H1 (cell line): Measurements from ENCODE around the gene MAML3. TPM values are rescaled to one million over a fixed set of nuclear protein-coding genes. Genes with fewer than 3 reads are reported as not detected.

ENCODE experiments used
- CTCF ChIA-PET: fragments of 300-600 bp; sonication (Branson Sonifier 250); formaldehyde crosslinking; loops from one replicate; lab custom pipeline; 2021; ENCODE audit not compliant: partially characterized antibody; lab: Charles Lee
- POLR2A ChIA-PET: fragments of 300-600 bp; sonication (Branson Sonifier 250); formaldehyde crosslinking; loops from one replicate; lab custom pipeline; 2021; ENCODE audit warnings: inconsistent platforms; ENCODE audit not compliant: partially characterized antibody; lab: Charles Lee
- DNase-seq, 2 experiments: peaks; one replicate each; pipeline versions ENCODE4 v3.0.0 to v3.0.0-alpha.2; 2010 to 2022; ENCODE audit warnings: low spot score in 2 of 2, low read depth in 1 of 2, mixed read lengths in 1 of 2
- FAIRE-seq: peaks from 2 replicates; lab custom pipeline; 2011; peaks lifted over from hg19 to GRCh38; lab: Jason Lieb, UNC
- H2AFZ ChIP-seq: 2 replicates; pipeline ENCODE4 v1.8.1; 2012; ENCODE audit warnings: low read length, inconsistent platforms
- H2AK5ac ChIP-seq: 2 replicates; pipeline ENCODE4 v1.6.1; 2013; ENCODE audit warnings: low read depth, low read length
- H2BK120ac ChIP-seq: replicated peaks from 2 replicates; pipeline ENCODE3; 2013; ENCODE audit warnings: low read depth, low read length, inconsistent platforms
- H2BK12ac ChIP-seq: 2 replicates; pipeline ENCODE4 v1.6.1; 2013; ENCODE audit warnings: low read depth, low read length
- H2BK15ac ChIP-seq: 2 replicates; pipeline ENCODE4 v1.6.1; 2013; ENCODE audit warnings: low read length
- H2BK20ac ChIP-seq: 2 replicates; pipeline ENCODE4 v1.6.1; 2013; ENCODE audit warnings: low read length
- H2BK5ac ChIP-seq: 2 replicates; pipeline ENCODE4 v1.6.1; 2013; ENCODE audit warnings: low read depth, low read length
- H3K14ac ChIP-seq: 2 replicates; pipeline ENCODE4 v1.6.1; 2013; ENCODE audit warnings: inconsistent platforms; ENCODE audit not compliant: insufficient read length
- H3K18ac ChIP-seq: 2 replicates; pipeline ENCODE4 v1.6.1; 2013; ENCODE audit warnings: low read length; ENCODE audit errors: extremely low read depth
- H3K23ac ChIP-seq: 2 replicates; pipeline ENCODE4 v1.6.1; 2013; ENCODE audit warnings: inconsistent platforms; ENCODE audit not compliant: insufficient read length
- H3K23me2 ChIP-seq: 2 replicates; pipeline ENCODE4 v1.6.1; 2013; ENCODE audit warnings: low read depth, low read length
- H3K27ac ChIP-seq: 2 replicates; pipeline ENCODE4 v1.6.1; 2011; ENCODE audit warnings: low read depth, low read length, inconsistent platforms
- H3K27me3 ChIP-seq, 4 experiments: replicated peaks in 1 of 4; 1 replicate in 1 of 4; 2 replicates in 3 of 4; pipeline versions ENCODE4 v1.6.1 to v1.8.1; 2011 to 2013; ENCODE audit warnings: low read length in 3 of 4, mild to moderate bottlenecking in 3 of 4, inconsistent platforms in 2 of 4, mixed read lengths in 2 of 4, moderate library complexity in 1 of 4; ENCODE audit not compliant: control insufficient read depth in 3 of 4, insufficient read depth in 3 of 4; ENCODE audit errors: extremely low read depth in 1 of 4
- H3K36me3 ChIP-seq, 4 experiments: 2 replicates each; pipeline versions ENCODE4 v1.6.1 to v1.8.1; 2011 to 2013; ENCODE audit warnings: mild to moderate bottlenecking in 4 of 4, low read length in 3 of 4, moderate library complexity in 2 of 4, control low read depth in 1 of 4, inconsistent platforms in 1 of 4; ENCODE audit not compliant: insufficient read depth in 4 of 4, control insufficient read depth in 2 of 4
- H3K4ac ChIP-seq: replicated peaks from 2 replicates; pipeline ENCODE3; 2013; ENCODE audit warnings: low read length, low read depth, mixed read lengths, inconsistent platforms; ENCODE audit not compliant: insufficient read length
- H3K4me1 ChIP-seq, 4 experiments: replicated peaks in 1 of 4; 1 replicate in 1 of 4; 2 replicates in 3 of 4; pipeline versions ENCODE4 v1.6.1 to v1.8.1; 2011 to 2013; ENCODE audit warnings: low read length in 3 of 4, inconsistent platforms in 2 of 4, mixed read lengths in 1 of 4; ENCODE audit not compliant: insufficient read depth in 4 of 4, control insufficient read depth in 3 of 4
- H3K4me2 ChIP-seq, 2 experiments: 2 replicates each; pipeline versions ENCODE4 v1.6.1 to v1.8.1; 2011 to 2013; ENCODE audit warnings: low read depth in 2 of 2, low read length in 2 of 2, control low read depth in 1 of 2, inconsistent platforms in 1 of 2, mild to moderate bottlenecking in 1 of 2; ENCODE audit not compliant: insufficient read depth in 1 of 2
- H3K4me3 ChIP-seq, 4 experiments: fragments of 200-600, 300-600 bp in 1 of 4; sonication (generic), shearing (Covaris generic), sonication (Bioruptor Twin) in 1 of 4; 2 replicates each; pipeline versions ENCODE4 v1.5.1 to v1.8.1; 2011 to 2016; ENCODE audit warnings: low read length in 4 of 4, low read depth in 3 of 4, control low read depth in 2 of 4, inconsistent platforms in 2 of 4, mild to moderate bottlenecking in 2 of 4, mixed read lengths in 1 of 4, moderate library complexity in 1 of 4; ENCODE audit not compliant: insufficient read depth in 2 of 4; ENCODE audit errors: extremely low read depth in 1 of 4
- H3K56ac ChIP-seq: replicated peaks from 2 replicates; pipeline ENCODE3; 2013; ENCODE audit warnings: low read depth, mild to moderate bottlenecking, mixed read lengths, low read length, inconsistent platforms; ENCODE audit not compliant: insufficient read length
- H3K79me1 ChIP-seq: 2 replicates; pipeline ENCODE4 v1.6.1; 2013; ENCODE audit warnings: low read depth, low read length, control low read depth
- H3K79me2 ChIP-seq, 2 experiments: 2 replicates each; pipeline versions ENCODE4 v1.6.1 to v1.8.1; 2012 to 2013; ENCODE audit warnings: low read length in 2 of 2, mild to moderate bottlenecking in 2 of 2, inconsistent platforms in 1 of 2; ENCODE audit not compliant: insufficient read depth in 2 of 2, control insufficient read depth in 1 of 2
- H3K9ac ChIP-seq, 4 experiments: replicated peaks in 1 of 4; 1 replicate in 1 of 4; 2 replicates in 3 of 4; pipeline versions ENCODE4 v1.6.1 to v1.8.1; 2011 to 2013; ENCODE audit warnings: low read depth in 3 of 4, low read length in 3 of 4, control low read depth in 2 of 4, mild to moderate bottlenecking in 2 of 4, moderate library complexity in 2 of 4, inconsistent platforms in 1 of 4; ENCODE audit errors: extremely low read depth in 1 of 4
- H3K9me3 ChIP-seq, 2 experiments: 2 replicates each; pipeline versions ENCODE4 v1.6.1 to v1.8.1; 2012 to 2013; ENCODE audit warnings: mild to moderate bottlenecking in 2 of 2, moderate library complexity in 2 of 2, control low read depth in 1 of 2, inconsistent platforms in 1 of 2, low read depth in 1 of 2, low read length in 1 of 2, mixed read lengths in 1 of 2; ENCODE audit not compliant: insufficient read depth in 2 of 2
- H4K20me1 ChIP-seq, 2 experiments: replicated peaks in 1 of 2; 2 replicates each; pipeline versions ENCODE3 to v1.8.1; 2011 to 2013; ENCODE audit warnings: inconsistent platforms in 2 of 2, low read length in 2 of 2, mild to moderate bottlenecking in 1 of 2; ENCODE audit not compliant: insufficient read depth in 2 of 2, control insufficient read depth in 1 of 2
- H4K5ac ChIP-seq: 2 replicates; pipeline ENCODE4 v1.6.1; 2013; ENCODE audit warnings: low read length, low read depth, mixed read lengths, inconsistent platforms; ENCODE audit not compliant: insufficient read length
- H4K8ac ChIP-seq: 2 replicates; pipeline ENCODE4 v1.8.0; 2013; ENCODE audit warnings: mild to moderate bottlenecking, moderate library complexity, low read length, inconsistent platforms; ENCODE audit not compliant: insufficient read depth; ENCODE audit errors: extremely low read depth
- H4K91ac ChIP-seq: replicated peaks from 2 replicates; pipeline ENCODE3; 2013; ENCODE audit warnings: low read length, mixed read lengths, inconsistent platforms; ENCODE audit not compliant: insufficient read length
- CEBPB ChIP-seq: IDR thresholded peaks from 2 replicates; pipeline ENCODE4 v1.6.1; 2012; ENCODE audit warnings: low read depth, low read length
- GABPA ChIP-seq: IDR thresholded peaks from 2 replicates; pipeline ENCODE4 v1.6.1; 2011; ENCODE audit warnings: mild to moderate bottlenecking, low read length, moderate library complexity, borderline replicate concordance; ENCODE audit not compliant: insufficient read depth
- MAFK ChIP-seq: IDR thresholded peaks from 2 replicates; pipeline ENCODE4 v1.6.1; 2012; ENCODE audit warnings: low read depth, mild to moderate bottlenecking, improper control_type of control experiment, low read length
- TAF1 ChIP-seq: IDR thresholded peaks from 2 replicates; pipeline ENCODE4 v1.6.1; 2011; ENCODE audit warnings: mild to moderate bottlenecking, low read depth, low read length
- TEAD4 ChIP-seq: IDR thresholded peaks from 2 replicates; pipeline ENCODE4 v1.6.1; 2012; ENCODE audit warnings: low read depth, low read length, inconsistent platforms, mixed read lengths
- WGBS, 2 experiments: shearing (Covaris generic) in 1 of 2; methylation state at CpG; one replicate each; pipeline versions ENCODE4 v1.1.6 to v1.1.7; 2013 to 2015; ENCODE audit warnings: low lambda C conversion rate in 2 of 2, mixed read lengths in 2 of 2, inconsistent platforms in 1 of 2, low coverage in 1 of 2, missing lambda C conversion rate in 1 of 2; ENCODE audit not compliant: insufficient replicate concordance in 2 of 2, insufficient coverage in 1 of 2, insufficient read length in 1 of 2; ENCODE audit errors: extremely low coverage in 1 of 2, missing lambda C conversion rate in 1 of 2; 5-methylcytosine and 5-hydroxymethylcytosine counted together
- polyA plus RNA-seq, 7 experiments: library from polyadenylated mRNA; depleted of rRNA in 3 of 7; stranded (reverse) in 5 of 7; unstranded in 2 of 7; fragments of >200 nt in 5 of 7; fragments of 200-250 nt in 2 of 7; gene quantifications; 1 replicate in 5 of 7; 2 replicates in 1 of 7; 4 replicates in 1 of 7; pipeline versions ENCODE4 v1.2.1 to v1.2.3, GENCODE V29; 2011 to 2013; ENCODE audit warnings: missing spikeins in 2 of 7, mixed read lengths in 2 of 7
- total RNA-seq: library from RNA; stranded (reverse); fragmentation: NEBNext Ultra II Directional; extraction: Animal tissue kit (Norgen Biotek cat#: 25700); gene quantifications from 2 replicates; pipeline ENCODE4 v1.2.1, GENCODE V29; 2021
- TF ChIP-seq, protein P1 (sequence below): IDR thresholded peaks from 2 replicates; pipeline ENCODE4 v1.6.1; 2011; ENCODE audit warnings: low read depth, mild to moderate bottlenecking, low read length; ENCODE audit not compliant: insufficient read depth

The MAML3 gene
- total and polyA plus RNA-seq, 2 of the 8 experiments (the other 6 are each of a cell fraction or from before 2014, with no cell fraction given): 2.1 to 5.7 TPM

DNA sequence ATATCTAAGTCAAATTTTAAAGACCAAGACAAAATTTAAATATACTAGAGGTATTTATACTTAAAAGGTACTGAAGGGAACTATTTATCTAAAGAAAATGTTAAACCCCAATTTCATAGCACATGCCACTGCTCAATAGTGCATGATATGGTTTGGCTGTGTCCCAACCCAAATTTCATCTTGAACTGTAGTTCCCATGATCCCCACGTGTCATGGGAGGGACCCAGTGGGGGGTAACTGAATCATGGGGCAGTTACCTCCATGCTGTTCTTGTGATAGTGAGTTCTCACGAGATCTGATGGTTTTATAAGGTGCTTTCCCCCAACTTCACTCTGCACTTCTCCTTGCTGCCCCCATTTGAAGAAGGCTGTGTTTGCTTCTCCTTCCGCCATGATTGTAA is 32.3 kb downstream of the MAML3 start:
- Histone ChIP-seq H4K5ac (no peak overlapping the region), H2AFZ (no peak overlapping the region), H2BK120ac (no peak overlapping the region), H3K4me2 (no peak overlapping the region), H2BK20ac (no peak overlapping the region), H2AK5ac (no peak overlapping the region), H3K27me3 (no peaks in the 10 kb centered on the region), H3K23me2 (no peaks in the 10 kb centered on the region), H2BK5ac (no peak overlapping the region), H3K18ac (no peak overlapping the region), H3K23ac (no peak overlapping the region), H3K79me2 (no peaks in the 10 kb centered on the region), H3K14ac (no peak overlapping the region), H3K27ac (no peak overlapping the region), H2BK12ac (no peak overlapping the region)
- CTCF ChIA-PET: no interaction called here
- TF ChIP-seq MAFK (no peak), GABPA (no peak), TEAD4 (no peak), CEBPB (no peak), TAF1 (no peak)
- TF ChIP-seq, protein P1, sequence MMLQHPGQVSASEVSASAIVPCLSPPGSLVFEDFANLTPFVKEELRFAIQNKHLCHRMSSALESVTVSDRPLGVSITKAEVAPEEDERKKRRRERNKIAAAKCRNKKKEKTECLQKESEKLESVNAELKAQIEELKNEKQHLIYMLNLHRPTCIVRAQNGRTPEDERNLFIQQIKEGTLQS: no peak
- TF ChIP-seq, all 59 proteins: peak for 0
- no peak overlapping the region for H4K91ac ChIP-seq
- no peaks in the 10 kb centered on the region for H3K79me1 ChIP-seq
- H3K4ac ChIP-seq: no peak overlapping the region
- FAIRE-seq: no peak
- no peaks in the 10 kb centered on the region for H3K36me3 ChIP-seq
- no peak overlapping the region for H4K8ac ChIP-seq
- peaks cover 0 to 3% (median 0%) of the 10 kb centered on the region in 4 experiments; a peak in 2 of 7 replicates for H3K4me1 ChIP-seq
- no peaks in the 10 kb centered on the region for H3K9me3 ChIP-seq
- no peak overlapping the region for H3K56ac ChIP-seq
- WGBS, 2 experiments: 74% methylated on average over 3 of the region's 3 CpGs; no CpG with 5 or more reads in 1 of the 2 experiments
- POLR2A ChIA-PET: no interaction called here
- H2BK15ac ChIP-seq: no peak overlapping the region
- DNase-seq: no peak
- no peak overlapping the region for H3K4me3 ChIP-seq
- no peak overlapping the region for H3K9ac ChIP-seq
- H4K20me1 ChIP-seq: no peaks in the 10 kb centered on the region
